HepG2 (cell line): ENCODE results near the gene MRPL14. TPM values are rescaled to one million over a fixed set of nuclear protein-coding genes. Genes with fewer than 3 reads are reported as not detected.

Source experiments
- ATAC-seq: fragments of 200-7000 bp; cut with Tn5 transposase; 3 replicates; pipeline ENCODE4 v1.9.1; 2020; ENCODE audit warnings: mild to moderate bottlenecking, moderate library complexity
- BruUV-seq: library from RNA; stranded (reverse); fragments of 400-500 nt; replicated peaks from 2 replicates; lab custom pipeline; 2021; lab: Mats Ljungman, UMichigan
- CTCF ChIA-PET: fragments of 300-600 bp; formaldehyde crosslinking; extraction: SDS; loops from one replicate; lab custom pipeline; 2021; ENCODE audit warnings: low total read pairs, inconsistent platforms, low intra/inter-chr PET ratio; lab: Yijun Ruan, JAX
- POLR2A ChIA-PET: fragments of 350-600 bp; sonication (Branson Sonifier 250); formaldehyde crosslinking; loops from one replicate; lab custom pipeline; 2020; ENCODE audit warnings: antibody characterized with exemption, inconsistent platforms; lab: Yijun Ruan, JAX
- DNase-seq: peaks from one replicate; pipeline ENCODE4 v3.0.0-alpha.2; 2015; ENCODE audit warnings: low spot score
- FAIRE-seq: peaks from 3 replicates; lab custom pipeline; 2011; peaks lifted over from hg19 to GRCh38; lab: Jason Lieb, UNC
- H2AFZ ChIP-seq: one replicate; pipeline ENCODE4 v1.6.1; 2011; ENCODE audit warnings: low read length, inconsistent platforms
- H3K27ac ChIP-seq: fragments of 300-600 bp; 3 replicates; pipeline ENCODE4 v1.8.0; 2011; ENCODE audit warnings: mixed run types, mild to moderate bottlenecking, mixed read lengths, low read length, inconsistent platforms; ENCODE audit not compliant: insufficient read depth; ENCODE audit errors: extremely low read length
- H3K27me3 ChIP-seq, 2 experiments: fragments of 200-600 bp in 1 of 2; 2 replicates in 1 of 2; 3 replicates in 1 of 2; pipeline versions ENCODE4 v1.6.0 to v1.8.0; 2011; ENCODE audit warnings: low read length in 2 of 2, mild to moderate bottlenecking in 2 of 2, moderate library complexity in 2 of 2, inconsistent platforms in 1 of 2; ENCODE audit not compliant: insufficient read depth in 2 of 2, control insufficient read depth in 1 of 2
- H3K36me3 ChIP-seq, 2 experiments: fragments of 200-600 bp in 1 of 2; replicated peaks in 1 of 2; 2 replicates in 1 of 2; 3 replicates in 1 of 2; pipeline versions ENCODE4 v1.5.1 to v1.8.0; 2011; ENCODE audit warnings: low read length in 2 of 2, inconsistent platforms in 1 of 2; ENCODE audit not compliant: insufficient read depth in 2 of 2, control insufficient read depth in 1 of 2
- H3K4me1 ChIP-seq: 2 replicates; pipeline ENCODE4 v1.5.1; 2012; ENCODE audit warnings: low read length, inconsistent platforms; ENCODE audit not compliant: insufficient read depth
- H3K4me2 ChIP-seq: 2 replicates; pipeline ENCODE4 v1.6.0; 2011; ENCODE audit warnings: low read depth, low read length, inconsistent platforms
- H3K4me3 ChIP-seq, 3 experiments: fragments of 200-600 bp in 1 of 3; sonication (generic), shearing (Covaris generic) in 1 of 3; replicated peaks in 1 of 3; 2 replicates each; pipeline ENCODE4 v1.5.1; 2011 to 2016; ENCODE audit warnings: low read length in 3 of 3, inconsistent platforms in 2 of 3, low read depth in 2 of 3, mild to moderate bottlenecking in 2 of 3, control low read depth in 1 of 3, mixed read lengths in 1 of 3; ENCODE audit not compliant: insufficient read depth in 1 of 3
- H3K79me2 ChIP-seq: one replicate; pipeline ENCODE4 v1.6.1; 2011; ENCODE audit warnings: low read length, inconsistent platforms; ENCODE audit not compliant: insufficient read depth
- H3K9ac ChIP-seq: 2 replicates; pipeline ENCODE4 v1.6.0; 2011; ENCODE audit warnings: mild to moderate bottlenecking, low read depth, low read length, inconsistent platforms; ENCODE audit not compliant: insufficient read depth
- H3K9me3 ChIP-seq: 2 replicates; pipeline ENCODE4 v1.5.1; 2012; ENCODE audit warnings: mild to moderate bottlenecking, low read length
- H4K20me1 ChIP-seq: 2 replicates; pipeline ENCODE4 v1.6.0; 2011; ENCODE audit warnings: inconsistent platforms, mild to moderate bottlenecking, low read length, moderate library complexity; ENCODE audit not compliant: insufficient read depth
- ASH2L ChIP-seq: fragments of 300-600, 200-600 bp; sonication (generic); IDR thresholded peaks from 2 replicates; pipeline ENCODE4 v1.7.0; 2017; ENCODE audit warnings: low read depth, mild to moderate bottlenecking, moderate library complexity, mixed read lengths, low read length; ENCODE audit not compliant: insufficient read length
- ATF1 ChIP-seq: IDR thresholded peaks from 2 replicates; pipeline ENCODE4 v1.6.1; 2016; ENCODE audit warnings: mild to moderate bottlenecking, control low read depth
- ATF4 ChIP-seq, 2 experiments: fragments of 450-650 bp in 1 of 2; sonication (generic) in 1 of 2; formaldehyde crosslinking; IDR thresholded peaks; 2 replicates each; pipeline versions ENCODE4 v1.5.0 to v1.8.0; 2020 to 2022; ENCODE audit warnings: mild to moderate bottlenecking in 1 of 2, missing genetic modification reagents in 1 of 2
- CC2D1A ChIP-seq: sonication (generic); formaldehyde crosslinking; IDR thresholded peaks from 2 replicates; pipeline ENCODE4 v1.8.1; 2023; ENCODE audit warnings: mild to moderate bottlenecking, missing genetic modification reagents
- CENPT ChIP-seq: sonication (generic); formaldehyde crosslinking; IDR thresholded peaks from 2 replicates; pipeline ENCODE4 v1.8.0; 2022; ENCODE audit warnings: low read depth, mild to moderate bottlenecking, moderate library complexity, missing genetic modification reagents
- ETV6 ChIP-seq: sonication (generic); formaldehyde crosslinking; conservative IDR thresholded peaks from 2 replicates; pipeline ENCODE4 v1.4.0; 2020; ENCODE audit warnings: missing genetic modification reagents
- ISL2 ChIP-seq: sonication (generic); formaldehyde crosslinking; IDR thresholded peaks from 2 replicates; pipeline ENCODE4 v1.5.0; 2020; ENCODE audit warnings: missing genetic modification reagents
- KDM5B ChIP-seq: sonication (generic); formaldehyde crosslinking; IDR thresholded peaks from 2 replicates; pipeline ENCODE4 v1.4.0; 2020; ENCODE audit warnings: missing genetic modification reagents, mild to moderate bottlenecking, borderline replicate concordance
- KDM6A ChIP-seq: IDR thresholded peaks from 2 replicates; pipeline ENCODE4 v1.6.1; 2016; ENCODE audit warnings: low read depth
- STAT6 ChIP-seq: sonication (generic); formaldehyde crosslinking; IDR thresholded peaks from 2 replicates; pipeline ENCODE4 v1.4.0; 2020; ENCODE audit warnings: missing genetic modification reagents, mild to moderate bottlenecking, borderline replicate concordance
- TSC22D2 ChIP-seq: sonication (generic); formaldehyde crosslinking; IDR thresholded peaks from 2 replicates; pipeline ENCODE4 v1.5.1; 2020; ENCODE audit warnings: missing genetic modification reagents, mild to moderate bottlenecking, borderline replicate concordance
- YY1 ChIP-seq: IDR thresholded peaks from 2 replicates; pipeline ENCODE4 v1.6.1; 2011; ENCODE audit warnings: low read length, low read depth, moderate library complexity, mild to moderate bottlenecking; ENCODE audit not compliant: insufficient read depth, insufficient replicate concordance
- ZFP41 ChIP-seq: sonication (generic); formaldehyde crosslinking; IDR thresholded peaks from 2 replicates; pipeline ENCODE4 v1.4.0; 2020; ENCODE audit warnings: mild to moderate bottlenecking, missing genetic modification reagents, borderline replicate concordance
- ZFP91 ChIP-seq: sonication (generic); formaldehyde crosslinking; IDR thresholded peaks from 2 replicates; pipeline ENCODE4 v1.9.0; 2022; ENCODE audit warnings: missing genetic modification reagents, mild to moderate bottlenecking, borderline replicate concordance
- ZNF33A ChIP-seq: sonication (generic); formaldehyde crosslinking; IDR thresholded peaks from 2 replicates; pipeline ENCODE4 v1.5.1; 2020; ENCODE audit warnings: missing genetic modification reagents, mild to moderate bottlenecking, moderate library complexity, borderline replicate concordance
- ZSCAN5A ChIP-seq: sonication (generic); formaldehyde crosslinking; IDR thresholded peaks from 2 replicates; pipeline ENCODE4 v1.8.0; 2022; ENCODE audit warnings: mild to moderate bottlenecking, missing genetic modification reagents, borderline replicate concordance
- WGBS: methylation state at CpG from one replicate; pipeline ENCODE4 v1.1.6; 2017; ENCODE audit warnings: low lambda C conversion rate; 5-methylcytosine and 5-hydroxymethylcytosine counted together
- in situ Hi-C: cut with HindIII; loops from 2 replicates; pipeline ENCODE4 v1.10.0; 2017; ENCODE audit warnings: low pct_unique_long_range_greater_than_20kb; ENCODE audit not compliant: extremely low pct_ligation_motif_present
- intact Hi-C: fragments of 100-400 bp; cut with micrococcal nuclease; formaldehyde crosslinking; loops from one replicate; pipeline ENCODE4 v1.10.0; 2022; ENCODE audit not compliant: unreplicated experiment
- polyA plus RNA-seq, 8 experiments: library from polyadenylated mRNA; depleted of rRNA in 3 of 8; stranded (reverse) in 7 of 8; unstranded in 1 of 8; fragments of >200 nt; fragmentation: Illumina TruSeq in 4 of 8; extraction: Trizol in 4 of 8; gene quantifications; 2 replicates each; pipeline versions ENCODE4 v1.2.1 to v1.2.3, GENCODE V29; 2011 to 2016; ENCODE audit warnings: low read depth in 4 of 8, missing spikeins in 1 of 8, mixed read lengths in 1 of 8; ENCODE audit not compliant: insufficient read depth in 1 of 8
- total RNA-seq, 5 experiments: library from RNA; depleted of rRNA; stranded (reverse); fragments of >200 nt; fragmentation: Illumina TruSeq; extraction: Trizol; gene quantifications; 2 replicates each; pipeline ENCODE4 v1.2.3, GENCODE V29; 2016; ENCODE audit warnings: low read depth in 1 of 5

Gene MRPL14
- total and polyA plus RNA-seq, 2 of the 13 experiments (the other 11 are each of a cell fraction or from before 2014, with no cell fraction given): 157 to 178 TPM

- TF ChIP-seq ATF4 (CRISPR knock-in tag; IDR thresholded peaks at IDR 0.05): no peak
- no peak for TF ChIP-seq CC2D1A (CRISPR knock-in tag)
- TF ChIP-seq CENPT (CRISPR knock-in tag): no peak
- TF ChIP-seq, all 625 proteins: peak for 0
Measured at GRCh38 chr6:44135875-44136274, 8.6 kb upstream of the MRPL14 start (continued).

- in situ Hi-C loops: no loop called here
- Histone ChIP-seq H3K4me3 (no peak overlapping the region), H4K20me1 (peaks cover 2% of the 10 kb centered on the region), H3K4me1 (peaks cover 38% of the 10 kb centered on the region), H3K27ac (no peak overlapping the region), H3K4me2 (no peak overlapping the region), H3K9me3 (no peaks in the 10 kb centered on the region), H3K27me3 (no peaks in the 10 kb centered on the region), H3K36me3 (peaks cover 14 to 47% of the 10 kb centered on the region in 2 experiments), H3K9ac (no peak overlapping the region), H2AFZ (no peak overlapping the region), H3K79me2 (peaks cover 16% of the 10 kb centered on the region)
- ChIA-PET CTCF (no interaction called here), POLR2A (no interaction called here)
- 98% methylated on average over 10 of the region's 10 CpGs for WGBS
- no TSS peak for BruUV-seq
- intact Hi-C loops: no loop called here
- DNase-seq (no peak), ATAC-seq (no peak), FAIRE-seq (no peak)
- TF ChIP-seq ASH2L (no peak), ZFP91 (CRISPR knock-in tag) (no peak), TSC22D2 (CRISPR knock-in tag) (no peak), ATF1 (CRISPR knock-in tag) (no peak), KDM5B (CRISPR knock-in tag) (no peak), ISL2 (CRISPR knock-in tag) (no peak), YY1 (no peak), STAT6 (CRISPR knock-in tag) (no peak), ETV6 (CRISPR knock-in tag) (no peak), ZFP41 (CRISPR knock-in tag) (no peak), ZSCAN5A (CRISPR knock-in tag) (no peak), ZNF33A (CRISPR knock-in tag) (no peak), KDM6A (CRISPR knock-in tag) (no peak)
Measured at GRCh38 chr6:44135173-44135758, 8.0 kb upstream of the MRPL14 start.
